ENCODE measurements around the gene PRR5L. TPM values are rescaled to one million over a fixed set of nuclear protein-coding genes. Genes with fewer than 3 reads are reported as not detected.

The PRR5L gene
- total and polyA plus RNA-seq, 9 of the 15 experiments (the other 6 are each of a cell fraction or from before 2014, with no cell fraction given): 0.11 to 0.60 (median 0.36) TPM; not detected in 2

- TF ChIP-seq, protein P1, sequence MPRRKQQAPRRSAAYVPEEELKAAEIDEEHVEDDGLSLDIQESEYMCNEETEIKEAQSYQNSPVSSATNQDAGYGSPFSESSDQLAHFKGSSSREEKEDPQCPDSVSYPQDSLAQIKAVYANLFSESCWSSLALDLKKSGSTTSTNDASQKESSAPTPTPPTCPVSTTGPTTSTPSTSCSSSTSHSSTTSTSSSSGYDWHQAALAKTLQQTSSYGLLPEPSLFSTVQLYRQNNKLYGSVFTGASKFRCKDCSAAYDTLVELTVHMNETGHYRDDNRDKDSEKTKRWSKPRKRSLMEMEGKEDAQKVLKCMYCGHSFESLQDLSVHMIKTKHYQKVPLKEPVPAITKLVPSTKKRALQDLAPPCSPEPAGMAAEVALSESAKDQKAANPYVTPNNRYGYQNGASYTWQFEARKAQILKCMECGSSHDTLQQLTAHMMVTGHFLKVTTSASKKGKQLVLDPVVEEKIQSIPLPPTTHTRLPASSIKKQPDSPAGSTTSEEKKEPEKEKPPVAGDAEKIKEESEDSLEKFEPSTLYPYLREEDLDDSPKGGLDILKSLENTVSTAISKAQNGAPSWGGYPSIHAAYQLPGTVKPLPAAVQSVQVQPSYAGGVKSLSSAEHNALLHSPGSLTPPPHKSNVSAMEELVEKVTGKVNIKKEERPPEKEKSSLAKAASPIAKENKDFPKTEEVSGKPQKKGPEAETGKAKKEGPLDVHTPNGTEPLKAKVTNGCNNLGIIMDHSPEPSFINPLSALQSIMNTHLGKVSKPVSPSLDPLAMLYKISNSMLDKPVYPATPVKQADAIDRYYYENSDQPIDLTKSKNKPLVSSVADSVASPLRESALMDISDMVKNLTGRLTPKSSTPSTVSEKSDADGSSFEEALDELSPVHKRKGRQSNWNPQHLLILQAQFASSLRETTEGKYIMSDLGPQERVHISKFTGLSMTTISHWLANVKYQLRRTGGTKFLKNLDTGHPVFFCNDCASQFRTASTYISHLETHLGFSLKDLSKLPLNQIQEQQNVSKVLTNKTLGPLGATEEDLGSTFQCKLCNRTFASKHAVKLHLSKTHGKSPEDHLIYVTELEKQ (CRISPR knock-in tag; IDR thresholded peaks at IDR 0.05): no peak
Measured at GRCh38 chr11:36452961-36453360, 156.9 kb downstream of the PRR5L start (continued).

- peak overlapping the region; percentile 49 for H3K4me2 ChIP-seq (ENCODE audit: insufficient read depth, low read length)
- no peaks in the 10 kb centered on the region for H3K36me3 ChIP-seq (ENCODE audit: control insufficient read depth, insufficient read depth, low read length)
- peaks cover 6 to 13% of the 10 kb centered on the region in 2 experiments; a peak in 3 of 5 replicates for H3K4me1 ChIP-seq (replicated peaks in 1 of 2; ENCODE audit: control insufficient read depth in 2 of 2, insufficient read depth in 2 of 2, low read length in 2 of 2)
- FAIRE-seq (no peak), DNase-seq (ENCODE audit: extremely low read depth in 1 of 4, low spot score in 3 of 4) (peak in 2 of 4 experiments; percentile 15 to 30), ATAC-seq (peak; percentile 31; the same call in 1 of the 3 replicates)
- no peak overlapping the region for H3K27ac ChIP-seq (ENCODE audit: extremely low read depth, low read depth, low read length)
- BruUV-seq (replicated peaks): no TSS peak
- no peaks in the 10 kb centered on the region for H4K20me1 ChIP-seq (replicated peaks; ENCODE audit: control insufficient read depth, insufficient read depth, low read length)
- no peaks in the 10 kb centered on the region for H3K9me3 ChIP-seq (replicated peaks; ENCODE audit: control insufficient read depth, insufficient read depth, low read depth, low read length)
- POLR2A ChIA-PET: interaction anchor here (0.7 kb wide), 1 partner anchor 30 kb away, joined by 3 read pairs; no protein-coding TSS in a partner anchor
- no peaks in the 10 kb centered on the region for H3K9me1 ChIP-seq (ENCODE audit: control insufficient read depth, insufficient read depth, low read length)
- in situ Hi-C loops (cut with MboI) (no loop called here), intact Hi-C loops (cut with micrococcal nuclease) (no loop called here)
- H3K27me3 ChIP-seq (ENCODE audit: control insufficient read depth in 2 of 2, insufficient read depth in 2 of 2, low read length in 2 of 2): peaks cover 4 to 34% of the 10 kb centered on the region in 2 experiments; a peak in 4 of 5 replicates
- no peak overlapping the region for H3K4me3 ChIP-seq
- 3% methylated on average over 3 of the region's 3 CpGs for WGBS (ENCODE audit: insufficient coverage, low coverage, missing lambda C conversion rate)
- peak overlapping the region in 1 of 2 experiments; percentile 27; a peak in 1 of 4 replicates for H3K9ac ChIP-seq (ENCODE audit: insufficient read depth in 1 of 2, low read depth in 2 of 2, low read length in 2 of 2)
- CTCF ChIA-PET (ENCODE audit: low intra/inter-chr PET ratio): no interaction called here
- TF ChIP-seq TBP (optimal IDR thresholded peaks at IDR 0.05; ENCODE audit: low read depth, low read length) (no peak), ZNF263 (CRISPR knock-in tag; IDR thresholded peaks at IDR 0.05; ENCODE audit: borderline replicate concordance) (peak; percentile 95), ZFP36 (IDR thresholded peaks at IDR 0.05; ENCODE audit: low read depth, low read length, partially characterized antibody) (peak; percentile 78), FOXA3 (CRISPR knock-in tag; conservative IDR thresholded peaks at IDR 0.05 in 1 of 2, IDR thresholded peaks at IDR 0.05 in 1 of 2) (peak; percentile 68 to 80; a peak in 3 of 4 replicates)
- H2AFZ ChIP-seq (ENCODE audit: low read depth, low read length): peak overlapping the region; percentile 73
- H3K79me2 ChIP-seq (ENCODE audit: control insufficient read depth, insufficient read depth, low read length): no peaks in the 10 kb centered on the region
Measured at GRCh38 chr11:36453678-36454077, 157.6 kb downstream of the PRR5L start.

All from K562 (cell line).